HCT116 (cell line): ENCODE results near the gene HDHD5. TPM values are rescaled to one million over a fixed set of nuclear protein-coding genes. Genes with fewer than 3 reads are reported as not detected.
"Not testable (repeated sequence)": the region's sequence is repeated elsewhere in the genome, so short reads cannot be mapped to it uniquely, and the experiment has no call there.

Source experiments
- ATAC-seq: fragments of 200-7000 bp; cut with Tn5 transposase; 2 replicates; pipeline ENCODE4 v1.9.1; 2020; ENCODE audit warnings: mild to moderate bottlenecking, moderate library complexity
- BruUV-seq: library from RNA; stranded (reverse); fragments of 400-500 nt; replicated peaks from 2 replicates; lab custom pipeline; 2021; lab: Mats Ljungman, UMichigan
- CTCF ChIA-PET: fragments of 300-600 bp; sonication (Branson Sonifier 250); formaldehyde crosslinking; loops from one replicate; lab custom pipeline; 2021; ENCODE audit warnings: antibody characterized with exemption; lab: Charles Lee
- POLR2A ChIA-PET: fragments of 300-600, 350-600 bp; sonication (Branson Sonifier 250); formaldehyde crosslinking; loops from one replicate; lab custom pipeline; 2021; ENCODE audit warnings: antibody characterized with exemption; lab: Charles Lee
- RAD21 ChIA-PET, 2 experiments: fragments of 300-600 bp; sonication (Branson Sonifier 250); formaldehyde crosslinking; loops; one replicate each; lab custom pipeline; 2023; ENCODE audit warnings: low total read pairs in 2 of 2; ENCODE audit not compliant: uncharacterized antibody in 2 of 2, unreplicated experiment in 2 of 2, low non-redundant PET in 1 of 2; lab: Charles Lee
- DNase-seq: peaks from one replicate; pipeline ENCODE4 v3.0.0-alpha.2; 2010; ENCODE audit warnings: low read depth, low spot score
- H2AFZ ChIP-seq: fragments of 200-600 bp; shearing (Covaris generic), sonication (generic); 2 replicates; pipeline ENCODE4 v1.6.1; 2017; ENCODE audit warnings: low read depth, mixed run types, mixed read lengths, antibody characterized with exemption, low read length; ENCODE audit not compliant: poor library complexity, severe bottlenecking
- H3K27ac ChIP-seq: 2 replicates; pipeline ENCODE4 v1.5.1; 2012; ENCODE audit warnings: low read depth, low read length
- H3K27me3 ChIP-seq: fragments of 200-600 bp; sonication (generic); 2 replicates; pipeline ENCODE4 v1.6.1; 2016; ENCODE audit warnings: mixed run types, low read length, mixed read lengths; ENCODE audit not compliant: insufficient read depth
- H3K36me3 ChIP-seq, 2 experiments: fragments of 200-500 bp in 1 of 2; fragments of 200-600 bp in 1 of 2; sonication (Bioruptor generic) in 1 of 2; sonication (generic) in 1 of 2; 2 replicates each; pipeline versions ENCODE4 v1.5.1 to v1.6.1; 2014 to 2016; ENCODE audit warnings: low read length in 2 of 2, inconsistent platforms in 1 of 2, mixed read lengths in 1 of 2, mixed run types in 1 of 2; ENCODE audit not compliant: insufficient read depth in 2 of 2, control insufficient read depth in 1 of 2
- H3K4me1 ChIP-seq, 2 experiments: fragments of 200-600 bp in 1 of 2; sonication (generic) in 1 of 2; 2 replicates each; pipeline versions ENCODE4 v1.5.1 to v1.6.1; 2012 to 2017; ENCODE audit warnings: low read length in 2 of 2, inconsistent platforms in 1 of 2, mild to moderate bottlenecking in 1 of 2, mixed read lengths in 1 of 2, mixed run types in 1 of 2, moderate library complexity in 1 of 2; ENCODE audit not compliant: insufficient read depth in 2 of 2, control insufficient read depth in 1 of 2
- H3K4me2 ChIP-seq: fragments of 200-600 bp; sonication (generic); 2 replicates; pipeline ENCODE4 v1.6.1; 2017; ENCODE audit warnings: mixed run types, low read length, mixed read lengths
- H3K4me3 ChIP-seq, 2 experiments: fragments of 200-600 bp in 1 of 2; sonication (generic) in 1 of 2; replicated peaks in 1 of 2; 2 replicates each; pipeline ENCODE4 v1.5.1; 2011 to 2016; ENCODE audit warnings: low read length in 2 of 2, control low read depth in 1 of 2, low read depth in 1 of 2, mild to moderate bottlenecking in 1 of 2, mixed read lengths in 1 of 2, mixed run types in 1 of 2
- H3K79me2 ChIP-seq: fragments of 200-600 bp; sonication (generic); 2 replicates; pipeline ENCODE4 v1.6.1; 2017; ENCODE audit warnings: mild to moderate bottlenecking, mixed run types, low read length, moderate library complexity, mixed read lengths; ENCODE audit not compliant: insufficient read depth
- H3K9ac ChIP-seq: fragments of 200-600 bp; sonication (generic); 2 replicates; pipeline ENCODE4 v1.6.1; 2016; ENCODE audit warnings: low read length, mixed read lengths
- H3K9me2 ChIP-seq: fragments of 200-600 bp; sonication (generic), shearing (Covaris generic); 2 replicates; pipeline ENCODE4 v1.6.1; 2017; ENCODE audit warnings: mixed run types, mild to moderate bottlenecking, moderate library complexity; ENCODE audit not compliant: insufficient read depth
- H3K9me3 ChIP-seq, 2 experiments: fragments of 200-500 bp in 1 of 2; fragments of 200-600 bp in 1 of 2; sonication (Bioruptor generic) in 1 of 2; sonication (generic) in 1 of 2; 2 replicates each; pipeline ENCODE4 v1.6.1; 2014 to 2017; ENCODE audit warnings: low read length in 2 of 2, mixed read lengths in 2 of 2, inconsistent platforms in 1 of 2, low read depth in 1 of 2, mild to moderate bottlenecking in 1 of 2, mixed run types in 1 of 2, moderate library complexity in 1 of 2; ENCODE audit not compliant: control insufficient read depth in 1 of 2, insufficient read depth in 1 of 2
- H4K20me1 ChIP-seq: fragments of 200-600 bp; sonication (generic), shearing (Covaris generic); 2 replicates; pipeline ENCODE4 v1.6.1; 2017; ENCODE audit warnings: mixed run types, mild to moderate bottlenecking, moderate library complexity; ENCODE audit not compliant: insufficient read depth
- ATF3 ChIP-seq: IDR thresholded peaks from 2 replicates; pipeline ENCODE4 v1.6.1; 2012
- CTCF ChIP-seq, 3 experiments: fragments of 200-600 bp in 1 of 3; sonication (generic) in 1 of 3; IDR thresholded peaks in 2 of 3; conservative IDR thresholded peaks in 1 of 3; 2 replicates each; pipeline ENCODE4 v1.5.1; 2012 to 2017; ENCODE audit warnings: low read depth in 2 of 3, low read length in 2 of 3, antibody characterized with exemption in 1 of 3, borderline replicate concordance in 1 of 3, control low read depth in 1 of 3, mild to moderate bottlenecking in 1 of 3, mixed read lengths in 1 of 3, mixed run types in 1 of 3, moderate library complexity in 1 of 3; ENCODE audit not compliant: insufficient read depth in 1 of 3
- EGR1 ChIP-seq: IDR thresholded peaks from 2 replicates; pipeline ENCODE4 v1.6.1; 2012; ENCODE audit warnings: low read depth
- ELF1 ChIP-seq: IDR thresholded peaks from 2 replicates; pipeline ENCODE4 v1.6.1; 2012; ENCODE audit warnings: low read depth, borderline replicate concordance
- EZH2 ChIP-seq: fragments of 200-600 bp; sonication (generic); IDR thresholded peaks from 2 replicates; pipeline ENCODE4 v1.6.1; 2017; ENCODE audit warnings: antibody characterized with exemption, mixed run types
- EZH2phosphoT487 ChIP-seq: fragments of 200-600 bp; IDR thresholded peaks from 2 replicates; pipeline ENCODE4 v1.6.1; 2018; ENCODE audit warnings: antibody characterized with exemption, borderline replicate concordance
- JUND ChIP-seq: IDR thresholded peaks from 2 replicates; pipeline ENCODE4 v1.6.1; 2012
- MAX ChIP-seq: IDR thresholded peaks from 2 replicates; pipeline ENCODE4 v1.6.1; 2012
- POLR2A ChIP-seq: IDR thresholded peaks from 2 replicates; pipeline ENCODE4 v1.7.0; 2011; ENCODE audit warnings: borderline replicate concordance; ENCODE audit not compliant: insufficient read depth, insufficient read length; ENCODE audit errors: extremely low read depth
- POLR2AphosphoS5 ChIP-seq: IDR thresholded peaks from 2 replicates; pipeline ENCODE4 v1.6.1; 2011; ENCODE audit warnings: mild to moderate bottlenecking, low read depth, low read length, moderate library complexity
- SP1 ChIP-seq: IDR thresholded peaks from 2 replicates; pipeline ENCODE4 v1.6.1; 2012; ENCODE audit warnings: low read depth
- SRF ChIP-seq: IDR thresholded peaks from 2 replicates; pipeline ENCODE4 v1.6.1; 2012; ENCODE audit warnings: low read depth
- YY1 ChIP-seq: IDR thresholded peaks from 2 replicates; pipeline ENCODE4 v1.6.1; 2011; ENCODE audit warnings: low read length, low read depth, moderate library complexity, mild to moderate bottlenecking; ENCODE audit not compliant: insufficient replicate concordance; ENCODE audit errors: extremely low read depth
- intact Hi-C: fragments of 100-400 bp; cut with micrococcal nuclease; formaldehyde crosslinking; loops from 2 replicates; pipeline ENCODE4 v1.10.0; 2022
- total RNA-seq: library from RNA; stranded (reverse); gene quantifications from one replicate; pipeline ENCODE4 v1.2.1, GENCODE V29; 2021; ENCODE audit not compliant: unreplicated experiment

Gene HDHD5
- total RNA-seq, 1 experiment from 2014 or later, result 70.1 TPM

GRCh38 chr22:17149076-17149815 is 9.8 kb downstream of the HDHD5 start:
- no TSS peak for BruUV-seq
- DNase-seq (no peak), ATAC-seq (no peak)
- peaks cover 0 to 13% of the 10 kb centered on the region in 2 experiments; a peak in 1 of 4 replicates for H3K4me1 ChIP-seq
- intact Hi-C loops, result no loop called here
- H3K36me3 ChIP-seq, result peaks cover 8 to 22% of the 10 kb centered on the region in 2 experiments; a peak in 3 of 4 replicates
- no peak overlapping the region for H3K9ac ChIP-seq
- peaks cover 7% of the 10 kb centered on the region; the same call in 1 of the 2 replicates for H4K20me1 ChIP-seq
- ChIA-PET CTCF (interaction anchor here (1.3 kb wide), 1 partner anchor 22 kb away, joined by 3 read pairs; no protein-coding TSS in a partner anchor), POLR2A (no interaction called here), RAD21 (no interaction called here)
- H3K27me3 ChIP-seq, result no peaks in the 10 kb centered on the region
- H2AFZ ChIP-seq, result no peak overlapping the region
- no peaks in the 10 kb centered on the region for H3K9me3 ChIP-seq
- no peak overlapping the region for H3K4me2 ChIP-seq
- peaks cover 65% of the 10 kb centered on the region for H3K79me2 ChIP-seq
- H3K9me2 ChIP-seq, result no peaks in the 10 kb centered on the region
- TF ChIP-seq CTCF (IDR thresholded peaks at IDR 0.05 in 2 of 3, conservative IDR thresholded peaks at IDR 0.05 in 1 of 3; ENCODE audit: borderline replicate concordance in 1 of 3, insufficient read depth in 1 of 3, low read depth in 2 of 3, low read length in 2 of 3), result no peak
- TF ChIP-seq POLR2A, result no peak
- TF ChIP-seq SP1, result no peak
- TF ChIP-seq MAX, result no peak
- TF ChIP-seq ATF3, result no peak
- TF ChIP-seq EGR1, result no peak
- TF ChIP-seq POLR2AphosphoS5, result no peak
- TF ChIP-seq EZH2phosphoT487, result no peak
- no peak for TF ChIP-seq SRF
- no peak for TF ChIP-seq EZH2
- TF ChIP-seq ELF1, result no peak
- no peak for TF ChIP-seq YY1
- TF ChIP-seq JUND, result no peak
- no peak overlapping the region for H3K27ac ChIP-seq
- H3K4me3 ChIP-seq, result no peak overlapping the region

- peaks cover 13 to 22% of the 10 kb centered on the region in 2 experiments; a peak in 3 of 4 replicates for H3K36me3 ChIP-seq
- DNase-seq, H3K4me2 ChIP-seq, BruUV-seq, H3K9me2 ChIP-seq, H3K4me3 ChIP-seq, H3K9me3 ChIP-seq, H3K27ac ChIP-seq, H2AFZ ChIP-seq, H3K9ac ChIP-seq, ATAC-seq, CTCF ChIA-PET, H4K20me1 ChIP-seq, RAD21 ChIA-PET, H3K27me3 ChIP-seq, intact Hi-C loops, H3K4me1 ChIP-seq: not testable (repeated sequence)
- peaks cover 49% of the 10 kb centered on the region for H3K79me2 ChIP-seq
- POLR2A ChIA-PET, result interaction anchor here (0.8 kb wide), 1 partner anchor 325 kb away, joined by 3 read pairs; no protein-coding TSS in a partner anchor
Observed at GRCh38 chr22:17147458-17147857, 11.6 kb downstream of the HDHD5 start.
